Lower leg skin (tissue), 4 donors: ENCODE measurements around the gene ABL2. TPM values are rescaled to one million over a fixed set of nuclear protein-coding genes. Genes with fewer than 3 reads are reported as not detected.

ENCODE experiments used
- DNase-seq, 2 donors: peaks; one replicate each; pipeline ENCODE4 v3.0.0-alpha.2; 2019; ENCODE audit warnings: low spot score in 2 of 2
- H3K4me3 ChIP-seq: fragments of 200-600 bp; sonication (generic); 2 replicates; pipeline ENCODE4 v1.5.1; 2017; ENCODE audit warnings: mild to moderate bottlenecking, low read depth; ENCODE audit not compliant: poor library complexity, severe bottlenecking
- CTCF ChIP-seq, 3 donors: fragments of 450-650 bp; IDR thresholded peaks; one replicate each; pipeline ENCODE4 v1.5.1; 2016; ENCODE audit warnings: antibody characterized with exemption in 3 of 3, mild to moderate bottlenecking in 3 of 3, moderate library complexity in 2 of 3
- POLR2A ChIP-seq, 2 donors: fragments of 450-650 bp; IDR thresholded peaks; one replicate each; pipeline ENCODE4 v1.6.1; 2016 to 2017; ENCODE audit warnings: antibody characterized with exemption in 2 of 2, mild to moderate bottlenecking in 1 of 2, moderate library complexity in 1 of 2
- WGBS, 2 donors: methylation state at CpG; one replicate each; pipeline ENCODE4 v1.1.5; 2018; 5-methylcytosine and 5-hydroxymethylcytosine counted together
- intact Hi-C: fragments of 100-400 bp; cut with DNase I; formaldehyde crosslinking; loops from one replicate; pipeline ENCODE4 v1.15.0; 2023; ENCODE audit warnings: low total_unique reads
- total RNA-seq, 4 donors: library from RNA; depleted of rRNA; stranded (reverse); fragments of >200 nt; gene quantifications; one replicate each; pipeline ENCODE4 v1.1.0, GENCODE V29; 2016

The ABL2 gene
- total RNA-seq, 4 donors from 2014 or later, result 8.6 to 13.6 (median 11.5) TPM

GRCh38 chr1:179183857-179184256, 45.6 kb downstream of the ABL2 start:
- TF ChIP-seq CTCF (IDR thresholded peaks at IDR 0.05) (no peak), POLR2A (IDR thresholded peaks at IDR 0.05) (no peak)
- no peak overlapping the region for H3K4me3 ChIP-seq
- DNase-seq, result no peak
- intact Hi-C loops, result no loop called here
- 87 to 92% methylated on average over 5 of the region's 5 CpGs for WGBS, 2 donors

GRCh38 chr1:179178950-179179349, 50.5 kb downstream of the ABL2 start:
- DNase-seq, result no peak
- TF ChIP-seq POLR2A (IDR thresholded peaks at IDR 0.05), result no peak
- no peak for TF ChIP-seq CTCF (IDR thresholded peaks at IDR 0.05)
- 26 to 39% methylated on average over 1 of the region's 1 CpG for WGBS, 2 donors
- H3K4me3 ChIP-seq, result no peak overlapping the region
- intact Hi-C loops, result no loop called here

GRCh38 chr1:179178183-179178582, 51.3 kb downstream of the ABL2 start:
- TF ChIP-seq POLR2A (IDR thresholded peaks at IDR 0.05), result no peak
- TF ChIP-seq CTCF (IDR thresholded peaks at IDR 0.05), result no peak
- intact Hi-C loops, result no loop called here
- no peak overlapping the region for H3K4me3 ChIP-seq
- WGBS, 2 donors, result 89 to 91% methylated on average over 4 of the region's 4 CpGs
- DNase-seq, result no peak

DNA sequence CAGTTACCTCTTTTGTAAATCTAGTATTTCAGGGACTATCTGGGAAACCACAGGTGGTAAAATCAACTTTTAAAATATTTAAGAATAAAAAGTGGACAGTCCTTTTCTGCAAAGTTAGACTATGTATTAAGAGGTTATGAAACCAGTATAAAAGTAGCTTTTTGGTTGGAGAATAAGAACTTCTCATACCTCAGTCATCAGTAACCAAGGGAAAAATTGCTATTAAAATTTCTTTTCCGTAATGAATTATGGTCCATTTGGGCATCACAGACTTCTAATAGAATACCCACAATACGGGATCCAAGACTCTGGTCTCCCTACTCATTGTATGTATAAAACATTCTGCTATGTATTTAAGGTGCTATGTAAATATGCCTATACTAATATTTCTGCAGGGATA, 51.9 kb downstream of the ABL2 start:
- intact Hi-C loops, result no loop called here
- 91 to 92% methylated on average over 2 of the region's 2 CpGs for WGBS, 2 donors
- H3K4me3 ChIP-seq, result no peak overlapping the region
- DNase-seq, result no peak
- TF ChIP-seq CTCF (IDR thresholded peaks at IDR 0.05), result no peak
- TF ChIP-seq POLR2A (IDR thresholded peaks at IDR 0.05), result no peak

- 16% methylated on average over 2 of the region's 2 CpGs for WGBS, 2 donors
- intact Hi-C loops, result no loop called here
Measured at GRCh38 chr1:179177182-179177581, 52.3 kb downstream of the ABL2 start.

More at GRCh38 chr1:179177182-179177581, 52.3 kb downstream of the ABL2 start:
- no peak overlapping the region for H3K4me3 ChIP-seq
- DNase-seq, result no peak
- no peak for TF ChIP-seq CTCF (IDR thresholded peaks at IDR 0.05)
- no peak for TF ChIP-seq POLR2A (IDR thresholded peaks at IDR 0.05)
